ENCODE results near the gene DEAF1. TPM values are rescaled to one million over a fixed set of nuclear protein-coding genes. Genes with fewer than 3 reads are reported as not detected.

Gene DEAF1
- total and polyA plus RNA-seq, 9 of the 15 experiments (the other 6 are each of a cell fraction or from before 2014, with no cell fraction given) = 2.0 to 69.1 (median 26.8) TPM

GRCh38 chr11:690738-691633 lies 4.0 kb downstream of the DEAF1 start (continued):
- TF ChIP-seq ZNF311 (CRISPR knock-in tag; IDR thresholded peaks at IDR 0.05) (no peak), SMC3 (conservative IDR thresholded peaks at IDR 0.05; ENCODE audit: insufficient read depth, low read depth, low read length) (no peak), ESRRB (CRISPR knock-in tag; IDR thresholded peaks at IDR 0.05; ENCODE audit: borderline replicate concordance) (no peak), CEBPB (tag; IDR thresholded peaks at IDR 0.05) (no peak), ZNF146 (CRISPR knock-in tag; IDR thresholded peaks at IDR 0.05; ENCODE audit: unreplicated experiment) (no peak), BCOR (IDR thresholded peaks at IDR 0.05) (0 out of 2 replicates have a peak, but pooled peaks have one; percentile 32), MCM5 (IDR thresholded peaks at IDR 0.05; ENCODE audit: low read depth) (no peak), ATF1 (CRISPR knock-in tag; IDR thresholded peaks at IDR 0.05) (no peak), ATF1 (tag; IDR thresholded peaks at IDR 0.05) (peak; percentile 31; the same call in 1 of the 2 replicates), SMAD4 (CRISPR knock-in tag; conservative IDR thresholded peaks at IDR 0.05) (peak; percentile 68; the same call in 1 of the 2 replicates), HMG20A (CRISPR knock-in tag; conservative IDR thresholded peaks at IDR 0.05) (no peak), BRD9 (IDR thresholded peaks at IDR 0.05; ENCODE audit: low read depth, partially characterized antibody) (no peak), ARID2 (IDR thresholded peaks at IDR 0.05) (no peak), HMG20B (CRISPR knock-in tag; IDR thresholded peaks at IDR 0.05) (no peak), RNF219 (CRISPR knock-in tag; IDR thresholded peaks at IDR 0.05) (no peak), IFI16 (CRISPR knock-in tag; IDR thresholded peaks at IDR 0.05) (no peak), CBFA2T3 (IDR thresholded peaks at IDR 0.05) (peak; percentile 86), ZFP30 (CRISPR knock-in tag; IDR thresholded peaks at IDR 0.05; ENCODE audit: borderline replicate concordance) (no peak), TEAD1 (CRISPR knock-in tag; IDR thresholded peaks at IDR 0.05) (no peak), TRIM24 (IDR thresholded peaks at IDR 0.05) (no peak), ZNF174 (CRISPR knock-in tag; IDR thresholded peaks at IDR 0.05) (no peak), NFIX (CRISPR knock-in tag; IDR thresholded peaks at IDR 0.05; ENCODE audit: low read depth) (no peak), NEUROD1 (IDR thresholded peaks at IDR 0.05; ENCODE audit: borderline replicate concordance, low read depth, low read length, partially characterized antibody) (no peak), MTA2 (IDR thresholded peaks at IDR 0.05; ENCODE audit: low read depth) (peak; percentile 37; the same call in 1 of the 2 replicates), SMARCE1 (IDR thresholded peaks at IDR 0.05) (no peak), CXXC5 (CRISPR knock-in tag; IDR thresholded peaks at IDR 0.05) (peak; percentile 70), ZNF584 (CRISPR knock-in tag; IDR thresholded peaks at IDR 0.05; ENCODE audit: low read depth) (peak; percentile 66; the same call in 1 of the 2 replicates)
- TF ChIP-seq, protein P1, sequence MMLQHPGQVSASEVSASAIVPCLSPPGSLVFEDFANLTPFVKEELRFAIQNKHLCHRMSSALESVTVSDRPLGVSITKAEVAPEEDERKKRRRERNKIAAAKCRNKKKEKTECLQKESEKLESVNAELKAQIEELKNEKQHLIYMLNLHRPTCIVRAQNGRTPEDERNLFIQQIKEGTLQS (IDR thresholded peaks at IDR 0.05) = no peak
- TF ChIP-seq, protein P1 (CRISPR knock-in tag; conservative IDR thresholded peaks at IDR 0.05) = no peak
